Effector memory CD4-positive, alpha-beta T cell (primary cell): ENCODE measurements around the gene SLC37A2.

Experiments
- DNase-seq, 3 donors: peaks; one replicate each; pipeline ENCODE4 v3.0.0-alpha.2; 2020
- H3K27ac ChIP-seq: 2 replicates; pipeline ENCODE4 v1.7.0; 2013; ENCODE audit warnings: mild to moderate bottlenecking, low read length, moderate library complexity; ENCODE audit not compliant: insufficient read depth, poor library complexity, severe bottlenecking
- H3K27me3 ChIP-seq: replicated peaks from 2 replicates; pipeline ENCODE4 v1.7.0; 2013; ENCODE audit warnings: mild to moderate bottlenecking, low read length; ENCODE audit not compliant: insufficient read depth, control insufficient read depth, poor library complexity, severe bottlenecking
- H3K36me3 ChIP-seq: 2 replicates; pipeline ENCODE4 v1.7.0; 2013; ENCODE audit warnings: mild to moderate bottlenecking, low read length, moderate library complexity; ENCODE audit not compliant: control insufficient read depth, insufficient read depth
- H3K4me1 ChIP-seq: 2 replicates; pipeline ENCODE4 v1.7.0; 2013; ENCODE audit warnings: low read length, mild to moderate bottlenecking; ENCODE audit not compliant: control insufficient read depth, insufficient read depth, poor library complexity, severe bottlenecking
- H3K4me3 ChIP-seq: 2 replicates; pipeline ENCODE4 v1.7.0; 2013; ENCODE audit warnings: low read length, low read depth, mild to moderate bottlenecking; ENCODE audit not compliant: insufficient read depth, poor library complexity, severe bottlenecking
- H3K9me3 ChIP-seq: 2 replicates; pipeline ENCODE4 v1.7.0; 2013; ENCODE audit warnings: mild to moderate bottlenecking, low read length, moderate library complexity; ENCODE audit not compliant: control insufficient read depth

Gene SLC37A2

DNA sequence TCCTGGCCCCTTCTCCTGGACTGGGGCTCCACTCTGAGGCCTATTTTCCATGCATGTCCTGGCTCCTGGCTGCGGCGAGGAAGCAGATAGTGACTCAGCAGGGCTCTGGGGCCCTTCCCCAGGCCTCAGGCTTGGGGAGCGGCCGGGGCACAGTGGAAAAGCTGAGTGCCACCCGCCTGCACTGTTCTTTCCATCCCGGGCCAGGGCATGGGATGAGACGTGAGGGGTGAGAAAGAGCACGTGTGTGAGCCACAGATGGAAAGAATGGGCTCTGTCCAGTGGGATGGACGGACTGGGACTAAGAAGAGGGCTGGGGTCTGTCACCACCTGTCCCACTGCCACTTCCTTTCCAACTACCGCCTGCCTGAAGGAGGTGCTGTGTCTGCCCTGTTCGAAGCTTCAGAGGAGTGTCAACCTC, 12.8 kb downstream of the SLC37A2 start:
- no peak overlapping the region for H3K27ac ChIP-seq
- no peaks in the 10 kb centered on the region for H3K4me1 ChIP-seq
- no peaks in the 10 kb centered on the region for H3K27me3 ChIP-seq
- H3K36me3 ChIP-seq, result no peaks in the 10 kb centered on the region
- H3K4me3 ChIP-seq, result no peak overlapping the region
- no peak for DNase-seq
- H3K9me3 ChIP-seq, result no peaks in the 10 kb centered on the region

DNA sequence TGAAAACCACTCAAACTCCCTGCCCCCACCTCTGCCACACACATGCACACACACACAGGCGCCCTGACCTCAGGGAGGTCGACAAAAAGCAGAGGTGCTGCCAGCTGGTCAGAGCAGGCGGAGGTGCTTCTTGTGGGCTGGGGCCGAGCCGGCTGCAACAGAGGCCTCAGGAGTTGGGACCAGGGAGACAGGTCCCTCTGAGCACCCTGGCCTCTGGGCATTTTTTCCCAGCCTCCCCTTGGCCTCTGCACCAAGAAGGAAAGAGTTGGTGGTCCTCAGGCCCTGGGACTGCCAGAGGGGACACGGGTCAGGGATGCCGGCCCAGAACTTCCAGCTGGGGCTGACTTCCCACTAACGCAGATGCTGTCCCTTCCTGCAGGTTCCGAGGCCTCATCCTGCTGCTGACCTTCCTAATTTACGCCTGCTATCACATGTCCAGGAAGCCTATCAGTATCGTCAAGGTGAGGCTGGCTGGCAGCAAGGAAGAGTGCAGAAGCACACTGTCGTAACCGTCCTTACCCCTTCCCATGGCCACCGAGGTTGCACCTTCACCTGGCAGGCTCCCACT, 13.4 kb downstream of the SLC37A2 start:
- Histone ChIP-seq H3K27me3 (no peaks in the 10 kb centered on the region), H3K4me3 (no peak overlapping the region), H3K27ac (no peak overlapping the region), H3K36me3 (no peaks in the 10 kb centered on the region), H3K4me1 (no peaks in the 10 kb centered on the region), H3K9me3 (no peaks in the 10 kb centered on the region)
- no peak for DNase-seq

GRCh38 chr11:125078016-125078415, 14.9 kb downstream of the SLC37A2 start:
- Histone ChIP-seq H3K27ac (no peak overlapping the region), H3K9me3 (no peaks in the 10 kb centered on the region), H3K4me1 (no peaks in the 10 kb centered on the region), H3K36me3 (no peaks in the 10 kb centered on the region), H3K4me3 (no peak overlapping the region), H3K27me3 (no peaks in the 10 kb centered on the region)
- no peak for DNase-seq

DNA sequence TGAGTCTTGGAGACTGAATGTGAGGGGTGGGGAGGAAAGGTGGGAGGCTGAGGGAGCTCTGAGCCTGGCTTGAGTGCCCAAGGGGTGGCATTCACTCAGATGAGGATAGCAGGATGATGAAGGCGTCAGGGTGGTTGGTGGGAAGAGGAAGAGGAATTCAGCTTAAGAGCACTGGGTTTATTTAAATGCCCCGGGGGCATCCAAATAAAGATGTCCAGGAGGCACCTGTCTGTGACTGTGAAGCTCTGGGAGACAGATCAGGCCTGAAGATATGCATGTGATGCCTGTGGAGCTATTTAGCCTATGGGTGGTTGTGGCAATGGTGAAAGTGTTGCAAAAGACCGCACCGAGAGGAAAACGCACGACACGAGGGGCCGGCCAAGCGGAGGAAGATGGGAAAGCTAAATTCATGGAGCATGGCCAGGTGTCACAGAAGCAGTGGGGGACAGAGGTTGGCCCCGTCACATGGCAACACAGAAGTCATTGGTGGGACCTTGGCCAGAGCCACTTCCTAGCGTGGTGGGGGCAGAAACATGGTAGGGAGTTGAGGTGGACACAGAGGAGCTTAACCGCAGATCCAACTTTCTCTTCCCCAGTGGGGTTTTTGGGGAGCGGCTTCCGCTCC, 15.5 kb downstream of the SLC37A2 start:
- H3K9me3 ChIP-seq, result no peaks in the 10 kb centered on the region
- no peaks in the 10 kb centered on the region for H3K27me3 ChIP-seq
- no peak for DNase-seq
- no peaks in the 10 kb centered on the region for H3K4me1 ChIP-seq
- H3K36me3 ChIP-seq, result no peaks in the 10 kb centered on the region
- H3K27ac ChIP-seq, result no peak overlapping the region
- H3K4me3 ChIP-seq, result no peak overlapping the region

DNA sequence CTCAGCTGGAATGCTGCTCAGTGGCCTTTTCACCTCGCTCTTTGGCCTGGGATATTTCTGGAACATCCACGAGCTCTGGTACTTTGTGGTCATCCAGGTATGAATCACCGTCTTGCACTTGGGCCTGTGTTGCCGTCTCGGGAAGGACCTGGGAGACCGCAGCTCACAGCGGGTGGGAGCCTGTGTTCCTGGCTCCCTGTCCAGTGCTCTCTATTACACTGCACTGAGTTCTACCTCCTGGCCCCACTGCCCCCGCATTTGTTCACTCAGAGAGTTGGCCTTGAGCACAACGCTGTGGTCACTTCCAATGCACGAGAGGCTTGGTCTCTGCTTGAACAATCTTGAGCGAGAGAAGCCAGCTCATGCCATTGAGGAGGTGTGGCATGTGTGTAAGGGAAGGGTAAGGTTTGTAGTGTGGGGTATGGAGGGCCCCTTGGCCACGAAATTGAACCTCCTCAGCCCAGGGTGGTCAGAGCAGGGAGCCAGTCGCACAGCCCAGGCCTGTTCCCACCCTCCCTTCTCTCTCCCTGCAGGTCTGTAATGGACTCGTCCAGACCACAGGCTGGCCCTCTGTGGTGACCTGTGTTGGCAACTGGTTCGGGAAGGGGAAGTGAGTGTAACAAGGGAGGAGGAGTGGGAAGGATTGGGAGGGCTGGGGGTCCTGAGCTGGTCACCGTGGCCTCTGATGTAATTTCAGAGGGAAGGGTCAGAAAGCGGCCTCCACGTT, 16.2 kb downstream of the SLC37A2 start:
- DNase-seq, result no peak
- H3K36me3 ChIP-seq, result no peaks in the 10 kb centered on the region
- H3K4me1 ChIP-seq, result no peaks in the 10 kb centered on the region
- no peaks in the 10 kb centered on the region for H3K9me3 ChIP-seq
- H3K27ac ChIP-seq, result no peak overlapping the region
- no peaks in the 10 kb centered on the region for H3K27me3 ChIP-seq
- H3K4me3 ChIP-seq, result no peak overlapping the region

DNA sequence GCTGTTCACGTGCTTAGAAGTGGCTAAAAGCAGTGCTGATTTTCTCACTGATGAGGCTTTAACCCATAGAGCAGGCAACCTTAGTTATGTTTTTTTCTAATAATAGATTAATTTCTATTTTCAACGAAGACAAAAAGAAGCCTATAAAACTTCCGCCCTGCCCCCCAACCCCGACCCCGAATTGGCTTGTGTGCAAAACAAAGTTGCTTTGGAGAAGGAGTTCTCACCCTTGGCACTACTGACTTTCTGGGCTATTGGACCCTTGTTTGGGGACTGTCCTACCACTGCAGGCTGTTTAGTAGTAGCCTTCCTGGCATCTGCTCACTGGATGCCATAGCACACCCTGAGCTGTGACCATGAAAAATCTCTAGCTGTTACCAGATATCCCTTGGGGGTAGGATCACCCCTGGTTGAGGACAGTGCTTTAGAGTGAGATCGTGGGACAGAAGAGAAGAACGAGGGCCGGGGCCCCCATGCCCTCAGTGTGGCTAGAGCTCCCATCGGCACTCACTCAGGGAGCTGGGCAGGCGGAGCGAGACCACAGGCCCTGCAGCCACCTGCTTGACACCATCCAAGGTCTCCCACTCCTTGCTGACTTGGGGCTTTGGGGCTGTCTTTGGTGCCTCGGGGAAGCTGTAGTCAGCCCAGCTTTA, 16.9 kb downstream of the SLC37A2 start:
- no peak for DNase-seq
- Histone ChIP-seq H3K27ac (no peak overlapping the region), H3K27me3 (no peaks in the 10 kb centered on the region), H3K36me3 (no peaks in the 10 kb centered on the region), H3K4me1 (no peaks in the 10 kb centered on the region), H3K9me3 (no peaks in the 10 kb centered on the region), H3K4me3 (no peak overlapping the region)

DNA sequence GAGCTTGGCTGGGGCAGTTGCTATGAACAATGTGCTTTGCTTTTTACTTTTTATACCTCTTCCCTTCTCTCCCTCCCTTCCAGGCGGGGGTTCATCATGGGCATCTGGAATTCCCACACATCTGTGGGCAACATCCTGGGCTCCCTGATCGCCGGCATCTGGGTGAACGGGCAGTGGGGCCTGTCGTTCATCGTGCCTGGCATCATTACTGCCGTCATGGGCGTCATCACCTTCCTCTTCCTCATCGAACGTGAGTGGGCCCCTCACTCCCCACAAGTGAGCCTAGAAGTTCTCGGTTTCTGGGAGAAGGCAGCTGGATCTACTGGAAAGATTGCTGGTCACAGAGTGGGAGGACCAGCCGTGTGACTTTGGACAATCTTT, 17.4 kb downstream of the SLC37A2 start:
- Histone ChIP-seq H3K36me3 (no peaks in the 10 kb centered on the region), H3K4me1 (no peaks in the 10 kb centered on the region), H3K9me3 (no peaks in the 10 kb centered on the region), H3K4me3 (no peak overlapping the region), H3K27me3 (no peaks in the 10 kb centered on the region), H3K27ac (no peak overlapping the region)
- no peak for DNase-seq

DNA sequence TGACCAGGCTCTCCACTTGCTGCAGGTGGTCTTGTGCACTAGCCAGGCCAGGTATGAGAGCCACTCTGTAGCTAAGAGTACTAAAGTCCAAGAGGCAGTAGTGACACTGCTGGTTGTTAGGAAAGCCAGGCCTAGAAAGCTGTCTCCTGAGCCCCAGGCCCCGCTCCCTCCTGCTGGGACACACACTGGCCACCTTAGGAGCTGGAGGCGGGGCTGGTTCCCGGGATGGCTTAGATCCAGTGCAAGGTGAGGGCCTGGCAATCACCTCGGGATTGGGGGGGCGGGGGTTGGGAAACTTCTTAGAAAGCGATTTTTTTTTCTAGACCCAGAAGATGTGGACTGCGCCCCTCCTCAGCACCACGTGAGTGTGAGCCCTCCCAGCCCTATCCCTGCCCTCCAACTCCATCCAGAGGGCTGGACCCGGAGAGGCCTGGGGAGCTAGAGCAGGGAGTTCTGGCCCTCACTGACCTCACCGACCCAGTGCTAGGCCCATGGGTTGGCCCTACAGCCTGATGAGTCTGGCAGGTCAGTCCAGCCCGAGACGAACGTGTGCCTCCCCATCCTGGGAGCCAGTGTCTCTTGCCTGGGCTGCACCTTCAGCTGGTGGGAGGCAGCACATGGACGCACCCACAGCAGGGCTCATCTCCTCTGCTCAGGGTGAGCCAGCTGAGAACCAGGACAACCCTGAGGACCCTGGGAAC, 18.1 kb downstream of the SLC37A2 start:
- H3K27ac ChIP-seq, result no peak overlapping the region
- DNase-seq, result no peak
- H3K27me3 ChIP-seq, result no peaks in the 10 kb centered on the region
- H3K4me1 ChIP-seq, result no peaks in the 10 kb centered on the region
- no peaks in the 10 kb centered on the region for H3K9me3 ChIP-seq
- H3K36me3 ChIP-seq, result no peaks in the 10 kb centered on the region
- H3K4me3 ChIP-seq, result no peak overlapping the region

- Histone ChIP-seq H3K4me3 (no peak overlapping the region), H3K27ac (no peak overlapping the region), H3K9me3 (no peaks in the 10 kb centered on the region), H3K4me1 (no peaks in the 10 kb centered on the region), H3K27me3 (no peaks in the 10 kb centered on the region), H3K36me3 (no peaks in the 10 kb centered on the region)
- DNase-seq, result no peak
Observed at GRCh38 chr11:125082040-125082439, 18.9 kb downstream of the SLC37A2 start.
